HG03432 (cell line): ENCODE data around the gene SGCD.

Experiments used
- ATAC-seq: cut with Tn5 transposase; IDR thresholded peaks from one replicate; pipeline ENCODE4 v1.9.1; 2021; ENCODE audit warnings: mild to moderate bottlenecking, moderate library complexity; ENCODE audit not compliant: unreplicated experiment

SGCD gene

DNA sequence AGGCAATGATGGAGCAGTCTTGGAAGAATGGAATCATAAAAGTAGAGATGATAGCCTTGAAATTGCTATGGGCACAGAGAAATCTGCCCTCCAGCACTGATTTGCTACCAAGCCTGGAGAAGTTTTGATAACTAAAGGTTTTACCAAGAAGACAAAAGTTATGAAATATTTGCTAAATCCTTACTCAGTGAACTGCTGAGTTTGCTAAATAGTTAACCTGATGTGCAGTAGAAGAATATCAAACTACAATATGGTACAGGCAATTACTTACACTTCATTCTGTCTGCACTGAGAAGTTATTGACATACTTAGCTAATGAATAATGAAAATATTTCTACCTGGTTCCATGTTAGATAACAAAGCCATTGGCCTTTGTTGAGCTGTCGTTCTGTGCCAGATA, 124.5 kb downstream of the SGCD start:
- no peak for ATAC-seq

DNA sequence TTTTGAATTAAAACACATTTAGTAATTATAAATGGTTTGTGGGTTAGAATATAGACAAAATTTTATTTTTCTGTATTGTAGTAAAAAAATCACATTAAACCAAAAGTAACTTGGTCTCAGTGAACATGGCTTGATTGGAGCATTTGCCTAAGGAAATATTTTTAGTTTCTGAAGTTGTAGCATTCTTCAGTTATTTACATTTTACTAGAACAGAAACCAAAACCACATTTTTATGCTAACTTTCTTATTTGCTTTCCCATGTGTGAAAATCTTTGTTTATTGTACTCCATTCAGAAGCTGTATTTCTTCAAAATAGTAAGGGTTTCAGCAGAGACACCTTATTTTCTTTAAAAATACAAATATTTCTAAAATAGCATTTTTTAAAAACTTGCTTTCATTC, 129.9 kb downstream of the SGCD start:
- ATAC-seq = peak; percentile 57

DNA sequence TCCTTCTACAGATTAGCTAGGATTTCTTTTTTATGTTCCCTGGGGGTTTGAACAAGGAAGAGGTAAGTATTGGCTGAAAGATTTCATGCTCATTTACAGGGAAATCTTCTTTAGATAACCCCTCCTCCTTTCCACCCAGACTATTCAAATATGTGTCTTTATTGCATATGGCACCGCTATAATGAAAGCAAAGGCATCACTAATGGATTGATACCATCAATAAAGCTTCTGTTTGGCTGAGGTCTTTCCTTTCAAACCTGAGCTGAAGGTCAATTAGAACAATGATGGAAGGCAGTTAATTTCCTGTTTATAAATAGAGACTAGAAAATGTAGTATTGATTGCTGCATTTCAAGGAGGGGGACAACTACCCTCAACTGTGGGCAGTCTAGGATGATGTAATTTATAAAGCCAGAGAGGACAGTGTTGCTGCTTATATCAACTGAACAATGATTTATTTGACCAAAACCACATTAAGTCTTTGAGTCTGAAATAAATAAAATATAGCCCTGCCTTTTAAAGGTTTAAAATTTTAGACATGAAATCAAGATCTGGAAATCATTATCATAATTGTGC, 132.9 kb downstream of the SGCD start:
- no peak for ATAC-seq

DNA sequence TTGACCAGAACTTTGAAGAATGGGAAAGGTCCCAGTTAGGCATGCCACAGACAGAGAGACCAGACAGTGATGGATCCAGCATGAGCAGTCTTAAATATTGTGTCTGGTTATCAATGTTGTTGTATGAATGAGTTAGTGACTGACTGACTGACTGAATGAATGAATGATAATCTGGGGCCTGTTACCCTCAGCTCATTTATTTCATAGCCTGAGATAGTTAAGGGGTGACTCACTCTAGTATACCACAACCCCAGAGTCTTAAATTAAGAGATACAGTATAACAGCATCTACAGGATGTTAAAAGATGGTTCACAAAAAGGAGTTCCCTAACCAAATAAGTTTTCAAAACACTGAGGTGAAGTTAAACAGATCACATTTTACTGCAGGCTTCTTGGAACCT, 133.5 kb downstream of the SGCD start:
- no peak for ATAC-seq

DNA sequence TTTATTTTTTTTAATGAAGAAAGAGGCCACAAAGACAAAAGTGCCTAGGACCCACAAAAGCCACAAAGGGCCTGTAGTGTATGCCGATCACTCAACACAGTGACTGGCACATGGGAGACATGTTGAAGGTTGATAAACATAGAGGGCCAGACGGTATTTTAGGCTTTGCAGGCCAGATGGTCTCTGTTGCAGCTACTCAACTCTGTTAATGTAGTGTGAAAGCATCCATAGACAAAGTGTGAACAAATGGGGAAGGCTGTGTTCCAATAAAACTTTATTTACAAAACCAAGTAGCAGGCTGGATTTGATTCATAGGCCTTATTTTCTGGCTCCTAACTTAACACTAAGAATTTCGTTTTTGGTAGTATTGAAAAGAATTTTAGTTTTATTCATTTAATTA, 139.9 kb downstream of the SGCD start:
- ATAC-seq = no peak

DNA sequence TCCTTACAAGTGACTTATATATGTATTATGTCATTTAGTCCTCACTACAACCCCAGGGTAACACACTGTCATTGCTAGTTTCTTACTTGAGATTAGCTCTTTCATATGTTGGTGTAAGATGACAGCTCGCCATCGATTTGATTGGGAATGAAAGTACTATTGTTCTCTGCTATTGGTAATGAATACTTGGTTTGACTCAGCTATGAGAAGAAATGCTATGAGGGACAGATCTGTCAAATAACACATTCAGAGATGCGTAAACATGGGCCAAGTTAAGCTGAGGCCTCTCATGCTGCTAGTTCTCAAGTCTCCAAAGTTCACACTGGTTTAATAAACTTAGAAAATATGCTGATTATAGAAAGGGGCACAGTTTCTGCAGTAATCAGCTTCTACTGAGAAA, 142.7 kb downstream of the SGCD start:
- no peak for ATAC-seq

DNA sequence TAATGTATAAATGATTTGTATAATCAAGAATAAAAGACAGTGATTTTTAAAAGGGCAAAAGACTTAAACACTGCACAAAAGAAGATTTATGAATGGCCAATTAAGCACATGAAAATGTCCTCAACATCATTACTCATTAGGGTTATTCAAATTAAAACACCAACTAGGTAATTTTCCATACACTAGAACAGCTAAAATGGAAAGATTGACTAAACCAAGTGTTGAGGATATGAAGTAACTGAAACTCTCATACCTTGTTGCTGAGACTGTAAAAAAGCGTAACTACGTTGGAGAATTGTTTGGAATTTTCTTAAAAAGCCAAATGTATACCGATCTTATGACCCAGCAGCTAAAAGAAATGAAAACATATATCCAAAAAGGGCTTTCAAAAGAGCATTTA, 144.9 kb downstream of the SGCD start:
- ATAC-seq = no peak

DNA sequence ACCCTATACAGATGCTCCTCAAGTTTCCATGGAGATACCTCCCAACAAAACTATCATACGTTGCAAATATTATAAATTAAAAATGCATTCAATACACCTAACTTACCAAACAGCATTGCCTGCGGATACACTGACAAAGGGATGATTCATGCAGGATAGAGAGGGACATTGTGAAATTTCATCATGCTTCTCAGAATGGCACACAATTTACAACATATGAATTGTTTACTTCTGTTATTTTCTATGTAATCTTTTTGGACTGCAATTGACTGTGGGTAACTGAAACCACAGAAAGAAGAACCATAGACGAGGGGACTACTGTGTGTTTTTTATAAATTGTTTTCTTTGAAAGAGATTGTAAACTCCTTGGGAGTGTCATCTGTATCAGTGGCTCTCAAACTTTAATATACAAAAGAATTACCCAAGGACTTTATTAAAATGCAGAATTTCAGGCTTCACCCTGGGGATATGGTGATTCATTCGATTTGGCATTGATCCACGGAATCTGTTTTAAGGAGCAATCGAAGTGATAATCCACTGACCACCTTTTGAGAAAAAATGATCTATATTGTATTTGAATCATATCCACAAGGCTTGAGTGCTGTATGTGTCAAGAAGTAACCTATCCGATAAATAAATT, 146.4 kb downstream of the SGCD start:
- ATAC-seq = no peak

DNA sequence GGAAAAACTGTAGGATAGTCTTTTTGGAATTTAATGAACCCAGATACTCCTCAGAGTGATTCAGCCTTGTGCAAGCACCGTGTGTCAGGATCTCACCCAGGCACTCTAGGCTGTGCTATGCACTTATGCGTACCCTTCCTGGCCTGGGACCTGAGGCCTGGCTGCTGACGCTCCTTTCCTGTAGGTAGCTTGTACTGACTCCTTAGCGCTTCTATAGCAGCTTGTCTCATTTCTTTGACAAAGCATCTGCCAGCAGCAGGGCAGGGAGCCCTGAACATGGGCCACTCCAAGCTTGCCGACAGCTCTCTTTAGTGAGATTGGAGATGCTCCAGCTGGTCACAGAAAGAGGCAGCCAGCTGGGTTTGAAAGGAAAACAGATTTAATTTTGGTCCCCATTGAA, 147.3 kb downstream of the SGCD start:
- ATAC-seq = no peak

DNA sequence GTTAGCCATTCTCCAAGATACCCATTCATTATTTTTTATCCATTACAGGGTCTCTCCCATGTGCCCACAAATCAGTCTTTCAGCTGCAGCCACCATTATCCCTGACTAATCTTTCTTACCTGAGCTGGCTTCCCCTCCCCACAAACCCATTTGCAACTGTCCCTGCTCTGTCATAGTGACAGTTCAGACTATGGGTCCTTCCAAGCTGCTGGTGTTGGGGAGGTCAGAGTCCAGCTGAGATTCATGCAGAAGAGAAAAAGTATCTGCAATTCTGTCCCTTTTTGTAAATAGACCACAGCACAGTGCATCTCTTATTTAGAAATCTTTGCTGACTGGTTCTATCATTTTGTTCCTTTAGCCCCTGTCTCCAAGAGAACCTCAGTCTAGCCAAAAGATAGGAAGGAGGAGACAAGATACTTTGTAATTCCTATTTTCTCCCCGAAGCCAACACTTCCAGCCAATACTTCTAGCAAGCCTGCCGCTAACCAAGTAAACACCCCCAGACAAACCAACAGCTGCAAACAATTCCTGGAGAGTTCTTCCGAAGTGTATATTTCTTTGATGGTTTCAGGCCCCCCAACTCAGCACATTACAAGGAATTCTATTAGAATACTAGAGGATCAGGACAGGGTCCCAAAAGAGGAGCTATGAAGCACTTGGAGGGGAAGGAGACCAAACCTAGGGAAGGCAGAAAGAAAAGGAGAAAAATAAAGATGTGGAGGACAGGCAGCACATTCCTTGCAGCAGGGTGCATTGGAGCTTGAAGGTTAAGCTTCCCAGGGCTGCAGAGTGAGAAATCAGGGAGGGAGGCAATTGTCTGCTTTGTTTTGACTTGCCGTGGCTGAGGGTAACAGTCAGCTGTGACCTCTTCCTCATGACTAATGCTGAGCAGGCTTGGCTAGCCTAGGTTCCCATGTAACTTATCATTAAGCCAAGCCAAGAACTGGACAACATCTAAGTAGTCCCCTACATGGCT, 148.5 kb downstream of the SGCD start:
- no peak for ATAC-seq

DNA sequence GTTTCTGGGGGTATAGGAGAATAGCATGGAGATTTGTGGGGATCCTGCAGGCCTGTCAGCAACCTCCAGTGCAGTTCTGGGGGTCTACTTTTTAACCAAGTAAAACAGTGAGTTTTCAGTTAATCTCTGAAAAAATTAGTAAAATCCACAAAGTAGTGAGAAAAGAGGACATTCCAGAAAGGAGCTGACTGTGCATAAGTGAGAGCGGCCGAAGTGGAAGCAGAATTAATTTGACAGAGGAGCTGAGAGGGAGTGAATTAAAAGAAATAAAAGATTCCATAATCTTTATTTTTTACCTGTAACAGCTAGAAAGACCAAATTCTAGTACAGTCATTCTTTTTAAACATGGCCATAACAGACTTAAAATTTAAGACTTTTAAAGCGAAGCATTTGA, 149.2 kb downstream of the SGCD start:
- ATAC-seq = no peak

DNA sequence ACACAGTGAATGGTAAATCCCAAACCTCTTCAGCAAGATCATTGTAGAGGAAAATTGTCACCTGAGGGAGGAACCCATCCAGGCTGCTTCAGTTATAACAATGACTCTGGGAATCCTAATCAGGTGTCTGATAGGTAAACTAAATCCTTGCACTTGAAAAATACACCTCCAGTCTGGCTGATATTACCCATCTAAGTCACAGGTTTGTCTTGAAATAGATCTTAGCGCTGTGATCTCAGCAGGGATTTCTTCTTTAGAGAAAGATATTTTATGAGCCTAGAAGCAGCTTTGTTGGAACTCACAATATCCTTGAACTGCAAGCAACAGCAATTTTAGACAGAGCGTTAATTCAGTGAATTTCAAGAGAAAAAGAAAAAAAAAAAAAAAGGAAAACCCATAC, 149.7 kb downstream of the SGCD start:
- no peak for ATAC-seq

DNA sequence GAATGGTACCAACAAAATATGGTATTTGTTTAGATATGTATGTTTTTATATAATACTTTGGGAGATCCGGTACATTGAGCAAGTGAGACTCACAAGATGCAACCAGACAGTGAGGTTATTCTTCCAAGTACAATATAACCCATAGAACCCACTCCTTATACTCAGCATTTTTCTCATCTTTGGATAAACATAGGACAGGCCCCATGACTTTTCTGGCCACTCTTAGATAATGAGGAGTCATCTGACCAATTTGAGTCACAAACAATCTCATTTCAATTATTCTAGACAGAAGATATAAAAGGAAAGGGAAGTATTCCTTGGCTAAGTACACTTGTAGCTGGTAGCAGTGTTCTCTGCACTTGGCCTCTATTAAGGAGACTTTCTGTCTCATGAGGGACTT, 150.2 kb downstream of the SGCD start:
- no peak for ATAC-seq

DNA sequence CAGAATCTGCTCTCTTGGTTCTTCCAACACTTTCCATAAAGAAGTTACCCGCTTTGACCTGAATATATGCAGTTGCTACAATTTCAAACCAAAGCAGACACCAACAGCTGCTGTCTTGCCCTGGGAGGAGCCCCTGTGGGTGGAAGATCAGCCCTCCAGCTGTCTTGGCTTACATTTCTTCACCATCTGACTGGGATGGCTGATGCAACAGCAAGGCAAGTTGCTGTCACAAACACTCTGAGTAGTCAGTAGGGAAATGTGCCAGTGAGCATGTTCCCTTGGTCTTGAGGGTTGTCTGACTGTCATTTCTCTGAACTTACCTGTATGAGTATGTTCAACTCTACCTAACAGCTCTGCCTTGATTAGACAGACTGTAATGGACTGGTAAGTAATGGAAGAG, 152.9 kb downstream of the SGCD start:
- ATAC-seq = no peak

DNA sequence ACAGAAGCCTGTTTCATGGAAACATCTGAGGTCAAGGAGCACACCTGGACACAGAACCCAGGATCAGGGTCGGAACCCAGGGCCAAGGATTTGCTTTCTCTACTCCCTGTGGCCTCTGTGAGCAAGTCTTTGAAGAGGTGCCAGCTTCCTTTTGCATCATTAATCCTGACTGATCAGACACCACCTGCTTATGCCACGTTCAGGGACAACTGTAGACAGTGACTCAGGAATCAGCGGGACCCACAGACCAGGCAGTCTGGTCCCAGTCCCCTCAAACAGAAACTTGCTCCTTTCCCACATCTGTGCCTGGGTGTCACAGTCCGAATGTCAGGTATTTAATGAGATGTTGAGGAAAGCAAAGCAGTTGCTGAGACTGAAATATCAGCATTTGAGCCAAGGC, 154.8 kb downstream of the SGCD start:
- no peak for ATAC-seq

DNA sequence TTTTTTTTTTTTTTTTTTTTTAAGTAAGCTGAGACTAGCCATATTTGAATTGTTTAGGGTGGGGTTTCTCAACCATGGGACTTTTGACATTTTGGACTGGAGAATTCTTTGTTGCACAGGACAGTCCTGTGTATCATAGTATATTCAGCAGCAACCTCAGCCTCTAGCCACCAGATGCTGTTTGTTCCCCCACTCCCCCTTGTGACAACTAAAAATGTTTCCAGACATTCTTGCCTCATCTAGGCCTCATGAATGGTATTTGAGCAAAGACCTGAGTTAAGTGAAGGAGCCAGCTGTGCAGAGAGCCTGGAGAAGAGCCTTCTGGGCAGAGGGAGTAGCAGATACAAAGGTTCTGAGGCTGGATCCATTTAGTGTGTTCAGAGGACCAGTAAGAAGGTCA, 155.9 kb downstream of the SGCD start:
- ATAC-seq = no peak

DNA sequence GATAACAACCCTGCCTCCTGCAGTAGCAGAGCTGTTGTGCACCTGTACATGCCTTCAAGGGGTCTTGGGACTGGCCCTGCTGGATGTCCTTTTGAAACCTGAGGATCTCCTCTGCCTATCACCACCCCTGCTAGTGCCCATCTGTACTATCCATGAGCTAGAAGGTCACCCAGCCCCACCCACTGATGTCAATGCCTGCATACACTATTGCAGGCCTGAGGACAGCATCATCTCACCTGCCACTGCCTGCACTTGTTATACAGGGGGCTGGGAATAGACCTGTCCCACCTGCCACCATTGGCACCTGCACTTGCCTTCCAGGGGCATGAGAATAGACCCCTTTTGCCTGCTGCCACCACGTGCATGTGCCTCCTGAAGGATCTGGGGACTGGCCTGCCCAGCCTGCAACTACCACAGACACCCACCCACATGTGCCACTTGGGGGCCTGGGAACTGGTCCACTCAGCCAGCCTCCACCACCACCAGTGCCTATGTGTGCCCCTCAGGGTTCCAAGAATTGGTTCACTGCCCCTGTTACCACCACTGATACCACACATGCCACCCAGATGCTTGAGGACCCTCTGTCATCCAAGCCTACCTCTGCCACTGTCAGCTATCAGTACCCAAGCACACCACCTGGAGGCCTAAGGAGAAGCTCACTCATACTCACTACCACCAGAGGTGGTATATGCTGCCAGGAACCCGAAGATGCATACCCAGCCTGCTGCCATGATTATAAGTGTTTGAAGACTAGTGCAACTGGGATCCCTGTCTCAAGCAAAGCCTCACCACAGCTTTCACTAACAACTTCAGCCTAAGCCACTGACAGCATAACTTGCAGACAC, 159.7 kb downstream of the SGCD start:
- ATAC-seq = no peak

DNA sequence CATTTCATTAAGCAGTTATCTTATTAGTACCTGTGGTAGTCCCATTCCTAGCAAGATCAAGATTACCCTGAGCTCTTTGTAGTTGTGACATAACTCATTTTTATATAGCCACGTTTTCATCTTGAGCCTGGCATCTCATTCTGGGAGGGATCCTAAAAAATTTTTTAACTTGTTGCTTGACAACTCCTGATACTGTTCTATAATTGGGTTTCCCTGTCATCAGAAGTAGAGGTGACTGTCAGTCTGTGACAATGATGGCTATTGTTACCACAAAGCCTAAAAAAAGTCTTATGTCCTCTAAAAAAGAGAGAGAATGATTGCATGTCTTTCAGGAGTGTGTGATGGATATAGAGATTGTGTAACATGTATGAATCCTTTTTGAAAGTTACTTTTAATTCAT, 164.8 kb downstream of the SGCD start:
- no peak for ATAC-seq

DNA sequence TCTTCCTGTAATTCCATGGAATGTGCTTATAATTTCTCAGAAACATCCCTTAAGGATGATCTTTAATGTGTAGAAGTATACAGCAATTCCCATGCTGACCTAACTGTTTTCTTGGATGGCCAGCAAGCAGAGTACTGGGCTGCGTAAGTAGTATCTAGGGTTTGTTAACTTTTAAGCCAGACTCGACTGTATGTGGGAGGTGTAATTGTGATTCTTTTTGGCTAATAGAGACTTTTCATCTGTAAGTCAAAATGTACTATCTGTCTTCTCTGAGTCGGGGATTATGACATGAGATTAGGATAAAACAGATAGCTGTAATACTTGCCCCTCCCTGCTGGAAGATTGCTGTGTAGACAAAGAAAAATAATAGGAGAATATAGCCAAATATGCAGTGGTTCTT, 169.3 kb downstream of the SGCD start:
- ATAC-seq = no peak

DNA sequence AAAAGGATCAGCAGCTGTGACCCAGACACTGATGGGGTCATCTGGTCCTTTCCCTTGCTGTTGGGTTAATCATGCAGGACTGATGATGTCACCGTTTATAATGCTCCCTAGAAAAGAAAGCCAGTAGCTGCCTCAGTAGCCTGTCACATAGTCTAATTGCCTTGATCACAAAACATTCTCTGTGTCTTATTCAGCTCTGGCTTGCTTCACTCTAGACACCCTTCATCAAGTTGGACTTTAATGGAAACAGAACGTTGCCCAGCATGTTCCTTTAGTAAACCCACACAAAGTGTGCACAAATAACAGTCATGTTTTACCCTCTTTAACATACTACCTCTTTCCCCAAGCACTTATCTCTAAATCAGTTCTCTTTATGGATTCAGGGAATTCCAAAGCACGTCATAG, 170.8 kb downstream of the SGCD start:
- peak; percentile 52 for ATAC-seq
